GM12878 (cell line): ENCODE measurements around the gene COA5. TPM values are rescaled to one million over a fixed set of nuclear protein-coding genes. Genes with fewer than 3 reads are reported as not detected.

Experiments used
- ATAC-seq: fragments of 200-7000 bp; cut with Tn5 transposase; 3 replicates; pipeline ENCODE4 v1.9.1; 2020; ENCODE audit warnings: mild to moderate bottlenecking, moderate library complexity
- BruUV-seq: library from RNA; stranded (reverse); fragments of 400-500 nt; replicated peaks from 2 replicates; lab custom pipeline; 2021; lab: Mats Ljungman, UMichigan
- CTCF ChIA-PET: fragments of 300-600 bp; sonication (Branson Sonifier 250); formaldehyde crosslinking; extraction: SDS; loops from one replicate; lab custom pipeline; 2021; ENCODE audit warnings: inconsistent platforms; lab: Yijun Ruan, JAX
- POLR2A ChIA-PET: fragments of 350-600 bp; formaldehyde crosslinking; extraction: SDS; loops from one replicate; lab custom pipeline; 2021; ENCODE audit warnings: inconsistent platforms; lab: Charles Lee
- RAD21 ChIA-PET: fragments of 300-600 bp; sonication (Branson Sonifier 250); formaldehyde crosslinking; loops from one replicate; lab custom pipeline; 2023; ENCODE audit warnings: antibody characterized with exemption; ENCODE audit not compliant: unreplicated experiment; lab: Charles Lee
- SMC1A ChIA-PET: fragments of 300-600 bp; sonication (Branson Sonifier 250); formaldehyde crosslinking; loops from one replicate; lab custom pipeline; 2023; ENCODE audit not compliant: unreplicated experiment, uncharacterized antibody; lab: Charles Lee
- DNase-seq: peaks from one replicate; pipeline ENCODE4 v3.0.0-alpha.2; 2011; ENCODE audit warnings: low read depth, low spot score
- FAIRE-seq: peaks from 3 replicates; lab custom pipeline; 2011; peaks lifted over from hg19 to GRCh38; lab: Jason Lieb, UNC
- H2AFZ ChIP-seq: 2 replicates; pipeline ENCODE4 v1.6.0; 2011; ENCODE audit warnings: low read depth, low read length, control low read depth; ENCODE audit not compliant: control insufficient read depth
- H3K27ac ChIP-seq: 2 replicates; pipeline ENCODE4 v1.5.1; 2011; ENCODE audit warnings: control low read depth; ENCODE audit not compliant: control insufficient read depth, insufficient read depth
- H3K27me3 ChIP-seq, 2 experiments: replicated peaks in 1 of 2; 2 replicates each; pipeline versions ENCODE4 v1.6.0 to v1.6.1; 2011; ENCODE audit warnings: low read length in 1 of 2; ENCODE audit not compliant: control insufficient read depth in 2 of 2, insufficient read depth in 2 of 2
- H3K36me3 ChIP-seq, 2 experiments: 2 replicates each; pipeline ENCODE4 v1.5.1; 2011; ENCODE audit warnings: low read length in 1 of 2; ENCODE audit not compliant: control insufficient read depth in 2 of 2, insufficient read depth in 2 of 2
- H3K4me1 ChIP-seq: 2 replicates; pipeline ENCODE4 v1.6.1; 2011; ENCODE audit warnings: mild to moderate bottlenecking, low read length, moderate library complexity, mixed read lengths; ENCODE audit not compliant: control insufficient read depth, insufficient read depth
- H3K4me2 ChIP-seq: 2 replicates; pipeline ENCODE4 v1.6.0; 2011; ENCODE audit warnings: control low read depth; ENCODE audit not compliant: control insufficient read depth, insufficient read depth
- H3K4me3 ChIP-seq: fragments of 200-600 bp; sonication (generic); 2 replicates; pipeline ENCODE4 v1.5.1; 2016
- H3K79me2 ChIP-seq: 2 replicates; pipeline ENCODE4 v1.6.0; 2011; ENCODE audit warnings: low read length; ENCODE audit not compliant: control insufficient read depth, insufficient read depth
- H3K9ac ChIP-seq: 2 replicates; pipeline ENCODE4 v1.8.0; 2011; ENCODE audit warnings: low read length, control low read depth, mixed read lengths; ENCODE audit not compliant: control insufficient read depth, insufficient read depth
- H3K9me3 ChIP-seq: replicated peaks from 3 replicates; pipeline ENCODE4 v1.5.1; 2011; ENCODE audit warnings: mild to moderate bottlenecking, low read length; ENCODE audit not compliant: control insufficient read depth, insufficient read depth
- H4K20me1 ChIP-seq: 2 replicates; pipeline ENCODE4 v1.6.0; 2011; ENCODE audit not compliant: control insufficient read depth, insufficient read depth
- CREB1 ChIP-seq: IDR thresholded peaks from 2 replicates; pipeline ENCODE4 v1.6.1; 2012; ENCODE audit warnings: low read depth, mild to moderate bottlenecking, inconsistent platforms
- EED ChIP-seq: sonication (generic); IDR thresholded peaks from 2 replicates; pipeline ENCODE4 v1.6.1; 2016; ENCODE audit warnings: antibody characterized with exemption, low read depth
- RUNX3 ChIP-seq: IDR thresholded peaks from 2 replicates; pipeline ENCODE4 v1.6.1; 2012; ENCODE audit warnings: low read length, inconsistent platforms
- ZNF384 ChIP-seq: IDR thresholded peaks from 2 replicates; pipeline ENCODE4 v1.6.1; 2012; ENCODE audit warnings: low read depth, mild to moderate bottlenecking, low read length, improper control_type of control experiment, borderline replicate concordance
- WGBS: methylation state at CpG from one replicate; pipeline ENCODE4 v1.1.6; 2016; ENCODE audit warnings: low lambda C conversion rate; ENCODE audit not compliant: insufficient replicate concordance, insufficient coverage; ENCODE audit errors: missing lambda C conversion rate; 5-methylcytosine and 5-hydroxymethylcytosine counted together
- in situ Hi-C: fragments of 300-500 bp; cut with MboI; formaldehyde crosslinking; loops from 9 replicates; pipeline ENCODE4 v1.14.3; 2018; ENCODE audit warnings: mixed read lengths
- intact Hi-C: fragments of 100-400 bp; cut with micrococcal nuclease; formaldehyde crosslinking; loops from one replicate; pipeline ENCODE4 v1.14.2; 2022; ENCODE audit not compliant: unreplicated experiment
- polyA plus RNA-seq, 11 experiments: library from polyadenylated mRNA; depleted of rRNA in 4 of 11; unstranded in 6 of 11; stranded (reverse) in 5 of 11; fragments of >200 nt; fragmentation: Nextera tagmentation in 4 of 11; fragmentation: Illumina TruSeq in 1 of 11; extraction: Ambion mirVana in 4 of 11; extraction: Trizol in 1 of 11; gene quantifications; 1 replicate in 1 of 11; 2 replicates in 10 of 11; pipeline versions ENCODE4 v1.2.1 to v1.2.3, GENCODE V29; 2011 to 2016; ENCODE audit warnings: inconsistent platforms in 2 of 11, missing spikeins in 2 of 11, low read depth in 1 of 11
- total RNA-seq, 4 experiments: library from RNA; depleted of rRNA in 3 of 4; stranded (reverse); fragments of >200 nt in 3 of 4; fragmentation: Illumina TruSeq in 1 of 4; extraction: Trizol in 1 of 4; gene quantifications; 2 replicates each; pipeline versions ENCODE4 v1.2.1 to v1.2.3, GENCODE V29; 2013 to 2021
- TF ChIP-seq, protein P1 (sequence below): fragments of 450-650 bp; IDR thresholded peaks from 2 replicates; pipeline ENCODE4 v1.6.1; 2017; ENCODE audit warnings: mild to moderate bottlenecking, moderate library complexity
- TF ChIP-seq, protein P2 (sequence below): fragments of 450-650 bp; IDR thresholded peaks from 2 replicates; pipeline ENCODE4 v1.6.1; 2016; ENCODE audit warnings: mild to moderate bottlenecking

COA5 gene
- total and polyA plus RNA-seq, 10 of the 15 experiments (the other 5 are each of a cell fraction or from before 2014, with no cell fraction given), result 20.7 to 63.3 (median 37.9) TPM

DNA sequence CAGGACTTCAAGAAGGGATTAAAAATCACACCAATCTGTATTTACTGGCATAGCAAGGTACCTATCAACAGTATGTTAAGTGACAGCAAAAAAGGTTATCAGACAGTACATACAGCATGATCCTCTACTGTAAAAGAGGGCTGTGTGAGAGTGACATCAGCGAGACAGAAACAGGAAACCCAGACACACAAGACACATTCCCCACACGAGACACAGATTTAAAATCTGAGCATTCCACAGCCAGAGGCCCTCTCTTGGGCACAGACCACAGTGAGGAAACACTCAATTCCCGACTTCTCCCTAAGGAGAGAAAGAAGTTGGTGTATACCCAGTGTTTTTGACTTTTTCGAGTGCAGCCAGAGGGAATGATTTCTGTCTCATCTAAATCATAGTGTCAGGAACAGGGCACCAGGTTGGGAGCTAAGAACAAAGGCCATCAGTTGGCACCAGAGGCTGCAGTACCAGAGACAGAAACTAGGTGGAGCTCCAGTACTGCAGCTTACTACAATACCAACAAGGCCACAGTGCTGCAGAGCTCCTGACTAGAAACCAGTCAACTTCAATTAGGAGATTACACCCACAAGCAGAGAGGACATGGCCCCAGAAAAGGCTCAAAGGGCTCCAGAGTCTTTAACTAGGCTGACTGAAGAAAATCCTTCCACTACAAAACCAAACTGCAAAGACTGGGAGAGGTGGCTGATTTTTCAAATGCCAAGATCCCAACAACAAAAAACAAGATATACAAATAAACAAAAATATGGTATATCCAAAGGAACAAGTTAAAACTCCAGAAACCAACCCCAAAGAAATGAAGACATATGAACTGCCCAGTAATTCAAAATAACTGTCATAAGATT is 41.1 kb upstream of the COA5 start (continued):
- TF ChIP-seq, protein P1, sequence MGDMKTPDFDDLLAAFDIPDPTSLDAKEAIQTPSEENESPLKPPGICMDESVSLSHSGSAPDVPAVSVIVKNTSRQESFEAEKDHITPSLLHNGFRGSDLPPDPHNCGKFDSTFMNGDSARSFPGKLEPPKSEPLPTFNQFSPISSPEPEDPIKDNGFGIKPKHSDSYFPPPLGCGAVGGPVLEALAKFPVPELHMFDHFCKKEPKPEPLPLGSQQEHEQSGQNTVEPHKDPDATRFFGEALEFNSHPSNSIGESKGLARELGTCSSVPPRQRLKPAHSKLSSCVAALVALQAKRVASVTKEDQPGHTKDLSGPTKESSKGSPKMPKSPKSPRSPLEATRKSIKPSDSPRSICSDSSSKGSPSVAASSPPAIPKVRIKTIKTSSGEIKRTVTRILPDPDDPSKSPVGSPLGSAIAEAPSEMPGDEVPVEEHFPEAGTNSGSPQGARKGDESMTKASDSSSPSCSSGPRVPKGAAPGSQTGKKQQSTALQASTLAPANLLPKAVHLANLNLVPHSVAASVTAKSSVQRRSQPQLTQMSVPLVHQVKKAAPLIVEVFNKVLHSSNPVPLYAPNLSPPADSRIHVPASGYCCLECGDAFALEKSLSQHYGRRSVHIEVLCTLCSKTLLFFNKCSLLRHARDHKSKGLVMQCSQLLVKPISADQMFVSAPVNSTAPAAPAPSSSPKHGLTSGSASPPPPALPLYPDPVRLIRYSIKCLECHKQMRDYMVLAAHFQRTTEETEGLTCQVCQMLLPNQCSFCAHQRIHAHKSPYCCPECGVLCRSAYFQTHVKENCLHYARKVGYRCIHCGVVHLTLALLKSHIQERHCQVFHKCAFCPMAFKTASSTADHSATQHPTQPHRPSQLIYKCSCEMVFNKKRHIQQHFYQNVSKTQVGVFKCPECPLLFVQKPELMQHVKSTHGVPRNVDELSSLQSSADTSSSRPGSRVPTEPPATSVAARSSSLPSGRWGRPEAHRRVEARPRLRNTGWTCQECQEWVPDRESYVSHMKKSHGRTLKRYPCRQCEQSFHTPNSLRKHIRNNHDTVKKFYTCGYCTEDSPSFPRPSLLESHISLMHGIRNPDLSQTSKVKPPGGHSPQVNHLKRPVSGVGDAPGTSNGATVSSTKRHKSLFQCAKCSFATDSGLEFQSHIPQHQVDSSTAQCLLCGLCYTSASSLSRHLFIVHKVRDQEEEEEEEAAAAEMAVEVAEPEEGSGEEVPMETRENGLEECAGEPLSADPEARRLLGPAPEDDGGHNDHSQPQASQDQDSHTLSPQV, result peak; percentile 33; the same call in 1 of the 2 replicates
- peak; percentile 60; the same call in 1 of the 2 replicates for TF ChIP-seq EED
- peak; percentile 38; the same call in 1 of the 2 replicates for TF ChIP-seq RUNX3
- 0 out of 2 replicates have a peak, but pooled peaks have one; percentile 20 for TF ChIP-seq CREB1

DNA sequence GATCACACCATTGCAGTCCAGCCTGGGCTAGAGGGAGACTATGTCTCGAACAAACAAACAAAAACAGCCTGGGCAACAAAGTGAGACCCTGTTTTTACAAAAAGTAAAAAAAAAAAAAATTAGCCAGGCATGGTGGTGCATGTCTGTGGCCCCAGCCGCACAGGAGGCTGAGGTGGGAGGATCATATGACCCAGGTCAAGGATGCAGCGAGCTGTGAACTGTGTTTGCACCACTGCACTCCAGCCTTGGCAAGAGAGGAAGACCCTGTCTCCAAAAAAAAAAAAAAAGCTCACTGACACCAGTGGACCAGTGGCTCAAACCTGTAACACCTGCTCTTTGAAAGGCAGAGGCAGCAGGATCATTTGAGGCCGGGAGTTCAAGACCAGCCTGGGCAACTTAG is 40.1 kb upstream of the COA5 start:
- Histone ChIP-seq H3K9me3 (no peaks in the 10 kb centered on the region), H3K79me2 (no peaks in the 10 kb centered on the region), H3K4me2 (no peak overlapping the region), H3K27ac (no peak overlapping the region), H3K36me3 (no peaks in the 10 kb centered on the region), H3K9ac (no peak overlapping the region), H4K20me1 (no peaks in the 10 kb centered on the region), H3K27me3 (no peaks in the 10 kb centered on the region), H3K4me3 (no peak overlapping the region), H2AFZ (no peak overlapping the region), H3K4me1 (peaks cover 6% of the 10 kb centered on the region)
- CTCF ChIA-PET, result interaction anchor here (0.6 to 2.0 kb wide), 14 partner anchors 10 to 417 kb away, joined by 3 to 124 read pairs (median 5); partner anchors contain the start of gene MGAT4A
- ATAC-seq, result peak; percentile 57
- POLR2A ChIA-PET, result interaction anchor here (0.6 to 0.9 kb wide), 4 partner anchors 66 to 778 kb away, joined by 3 to 8 read pairs (median 4); no protein-coding TSS in a partner anchor
- BruUV-seq, result no TSS peak
- DNase-seq, result no peak
- RAD21 ChIA-PET, result interaction anchor here (0.7 to 2.0 kb wide), 10 partner anchors 8 to 237 kb away, joined by 3 to 60 read pairs (median 4); partner anchors contain the start of genes COA5, MGAT4A and UNC50
- SMC1A ChIA-PET, result interaction anchor here (0.9 to 2.0 kb wide), 10 partner anchors 10 to 778 kb away, joined by 3 to 51 read pairs (median 6); no protein-coding TSS in a partner anchor
- WGBS, result 45% methylated on average over 4 of the region's 4 CpGs
- FAIRE-seq, result no peak
- in situ Hi-C loops (loop anchor here (5.0 kb wide), 2 partner anchors 189 to 419 kb away; no protein-coding TSS in a partner anchor), intact Hi-C loops (loop anchor here (5.0 to 10.0 kb wide), 2 partner anchors 79 to 506 kb away; partner anchors contain the start of genes LIPT1 and TSGA10)
- TF ChIP-seq, protein P2, sequence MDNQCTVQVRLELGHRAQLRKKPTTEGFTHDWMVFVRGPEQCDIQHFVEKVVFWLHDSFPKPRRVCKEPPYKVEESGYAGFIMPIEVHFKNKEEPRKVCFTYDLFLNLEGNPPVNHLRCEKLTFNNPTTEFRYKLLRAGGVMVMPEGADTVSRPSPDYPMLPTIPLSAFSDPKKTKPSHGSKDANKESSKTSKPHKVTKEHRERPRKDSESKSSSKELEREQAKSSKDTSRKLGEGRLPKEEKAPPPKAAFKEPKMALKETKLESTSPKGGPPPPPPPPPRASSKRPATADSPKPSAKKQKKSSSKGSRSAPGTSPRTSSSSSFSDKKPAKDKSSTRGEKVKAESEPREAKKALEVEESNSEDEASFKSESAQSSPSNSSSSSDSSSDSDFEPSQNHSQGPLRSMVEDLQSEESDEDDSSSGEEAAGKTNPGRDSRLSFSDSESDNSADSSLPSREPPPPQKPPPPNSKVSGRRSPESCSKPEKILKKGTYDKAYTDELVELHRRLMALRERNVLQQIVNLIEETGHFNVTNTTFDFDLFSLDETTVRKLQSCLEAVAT, result no peak
- 0 out of 2 replicates have a peak, but pooled peaks have one; percentile 12 for TF ChIP-seq RUNX3
- TF ChIP-seq ZNF384, result peak; percentile 34; the same call in 1 of the 2 replicates
